ENCODE measurements around the gene PRLHR. TPM values are rescaled to one million over a fixed set of nuclear protein-coding genes. Genes with fewer than 3 reads are reported as not detected.

PRLHR gene
- total and polyA plus RNA-seq, 2 of the 4 experiments (the other 2 are of a cell fraction) = not detected

DNA sequence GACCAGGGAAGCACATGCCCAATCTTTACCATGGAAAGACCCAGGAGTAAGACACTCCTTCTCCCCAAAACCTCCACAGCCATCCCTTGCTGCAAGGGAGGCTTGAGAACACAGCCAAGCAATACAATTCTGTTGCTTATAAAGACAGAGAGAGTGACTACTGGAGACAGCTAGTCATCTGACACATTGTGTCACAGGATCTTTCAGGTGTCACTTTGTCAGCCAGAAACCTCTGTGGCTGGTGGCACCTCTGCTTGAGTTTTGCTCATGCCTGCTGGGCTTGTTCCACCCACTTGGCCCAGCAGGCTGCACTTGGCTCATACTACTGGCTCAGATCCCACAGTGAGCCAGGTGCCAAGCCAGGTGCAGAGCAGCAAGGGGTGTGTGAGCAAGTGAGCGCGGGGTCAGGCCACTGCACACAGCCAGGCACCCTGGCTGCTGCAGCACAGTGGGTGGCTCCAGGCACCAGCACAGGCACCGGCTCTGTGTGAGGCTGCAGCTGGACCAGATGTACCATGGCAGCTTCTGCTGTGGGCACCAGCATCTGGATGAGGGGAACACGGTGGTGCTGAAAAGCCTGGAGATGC lies 12.4 kb upstream of the PRLHR start:
- H3K79me1 ChIP-seq (ENCODE audit: low read depth in 1 of 2, low read length in 2 of 2) = no peaks in the 10 kb centered on the region
- no peaks in the 10 kb centered on the region for H3K4me1 ChIP-seq (ENCODE audit: control insufficient read depth, insufficient read depth, low read length)
- no peak overlapping the region for H3K27ac ChIP-seq (ENCODE audit: insufficient read depth, low read length)
- no peak overlapping the region for H2BK5ac ChIP-seq (ENCODE audit: low read depth, low read length, poor library complexity, severe bottlenecking)
- intact Hi-C loops (cut with micrococcal nuclease) (no loop called here), dilution Hi-C loops (cut with HindIII; ENCODE audit: low sequenced_read_pairs, unreplicated experiment) (no loop called here), in situ Hi-C loops (cut with MboI; ENCODE audit: low sequenced_read_pairs) (no loop called here)
- no peaks in the 10 kb centered on the region for H3K27me3 ChIP-seq (ENCODE audit: control insufficient read depth, insufficient read depth, low read length)
- BruUV-seq (replicated peaks) = no TSS peak
- no peaks in the 10 kb centered on the region for H3K9me1 ChIP-seq (ENCODE audit: insufficient read depth, low read length)
- H4K8ac ChIP-seq (ENCODE audit: low read depth in 2 of 2, low read length in 2 of 2) = no peak overlapping the region
- H4K91ac ChIP-seq (ENCODE audit: insufficient read depth, low read depth, low read length) = no peak overlapping the region
- H2BK20ac ChIP-seq (ENCODE audit: low read depth, low read length) = no peak overlapping the region
- no peak overlapping the region for H3K18ac ChIP-seq (ENCODE audit: low read depth, low read length)
- H3K4me2 ChIP-seq (ENCODE audit: low read depth, low read length) = no peak overlapping the region
- no peak overlapping the region for H3K4ac ChIP-seq (ENCODE audit: low read depth, low read length)
- no peak overlapping the region for H2BK15ac ChIP-seq (ENCODE audit: low read depth, low read length)
- ATAC-seq (ENCODE audit: low read depth) (no peak), DNase-seq (no peak)
- no peaks in the 10 kb centered on the region for H4K20me1 ChIP-seq (ENCODE audit: insufficient read depth, low read length)
- H3K4me3 ChIP-seq (ENCODE audit: insufficient read depth, low read depth, low read length) = no peak overlapping the region
- H2BK120ac ChIP-seq (ENCODE audit: low read depth, low read length) = no peak overlapping the region
- POLR2A ChIA-PET (ENCODE audit: unreplicated experiment) = no interaction called here
- no peaks in the 10 kb centered on the region for H3K36me3 ChIP-seq (ENCODE audit: control insufficient read depth, insufficient read depth, low read length)
- TF ChIP-seq MAZ (IDR thresholded peaks at IDR 0.05; ENCODE audit: borderline replicate concordance, low read depth, low read length) (no peak), USF2 (IDR thresholded peaks at IDR 0.05; ENCODE audit: low read depth, low read length) (no peak), BHLHE40 (IDR thresholded peaks at IDR 0.05; ENCODE audit: low read depth, low read length) (no peak), RCOR1 (IDR thresholded peaks at IDR 0.05; ENCODE audit: insufficient replicate concordance, low read length) (no peak), RAD21 (IDR thresholded peaks at IDR 0.05; ENCODE audit: low read length) (no peak), CEBPB (IDR thresholded peaks at IDR 0.05; ENCODE audit: low read depth, low read length) (no peak), CHD1 (IDR thresholded peaks at IDR 0.05; ENCODE audit: low read depth, low read length) (no peak), MAFK (IDR thresholded peaks at IDR 0.05; ENCODE audit: low read depth, low read length) (no peak)
- CTCF ChIA-PET = no interaction called here
- no peak overlapping the region for H4K5ac ChIP-seq (ENCODE audit: low read depth, low read length)
- H3K23ac ChIP-seq (ENCODE audit: low read depth, low read length) = no peak overlapping the region
- no peak overlapping the region for H3K14ac ChIP-seq (replicated peaks; ENCODE audit: low read depth, low read length)
- H2AK5ac ChIP-seq (ENCODE audit: low read depth, low read length) = no peak overlapping the region
- no peak overlapping the region for H3K9ac ChIP-seq (ENCODE audit: low read depth, low read length)
- WGBS, 2 experiments (ENCODE audit: extremely low coverage in 2 of 2, insufficient read length in 1 of 2) = 100% methylated on average over 2 of the region's 4 CpGs; no CpG with 5 or more reads in 1 of the 2 experiments
- no peak overlapping the region for H2AFZ ChIP-seq (replicated peaks; ENCODE audit: low read length, poor library complexity)
- H3K9me3 ChIP-seq (ENCODE audit: control insufficient read depth, insufficient read depth, low read length) = no peaks in the 10 kb centered on the region
- H3K56ac ChIP-seq (ENCODE audit: extremely low read depth, insufficient read depth, low read length) = no peak overlapping the region
- no peak overlapping the region for H2AK9ac ChIP-seq (replicated peaks; ENCODE audit: low read depth, low read length, poor library complexity)
